ENCODE data around the gene MMP15.

MMP15 gene

GRCh38 chr16:58022601-58023371, 2.8 kb upstream of the MMP15 start:
- DNase-seq (ENCODE audit: insufficient read length) (no peak), FAIRE-seq (no peak)
- no peak for TF ChIP-seq POLR2A (IDR thresholded peaks at IDR 0.05; ENCODE audit: low read depth, low read length)
- no peak for TF ChIP-seq TAF1 (IDR thresholded peaks at IDR 0.05; ENCODE audit: borderline replicate concordance, low read depth, low read length)
- TF ChIP-seq POLR2AphosphoS5 (IDR thresholded peaks at IDR 0.05; ENCODE audit: low read depth, low read length), result no peak

- no peak for TF ChIP-seq POLR2AphosphoS5 (IDR thresholded peaks at IDR 0.05; ENCODE audit: low read depth, low read length)
- DNase-seq (ENCODE audit: insufficient read length) (no peak), FAIRE-seq (no peak)
Measured at GRCh38 chr16:58024486-58025350, 836 bp upstream of the MMP15 start.

- FAIRE-seq (no peak), DNase-seq (ENCODE audit: insufficient read length) (no peak)
- TF ChIP-seq TAF1 (IDR thresholded peaks at IDR 0.05; ENCODE audit: borderline replicate concordance, low read depth, low read length) (no peak), POLR2A (IDR thresholded peaks at IDR 0.05; ENCODE audit: low read depth, low read length) (no peak), POLR2AphosphoS5 (IDR thresholded peaks at IDR 0.05; ENCODE audit: low read depth, low read length) (no peak)
Measured at GRCh38 chr16:58026139-58026704, 668 bp downstream of the MMP15 start.

- DNase-seq (ENCODE audit: insufficient read length), result no peak
- FAIRE-seq, result no peak
Measured at GRCh38 chr16:58026705-58027160, 1.2 kb downstream of the MMP15 start.

GRCh38 chr16:58027161-58027915, 1.8 kb downstream of the MMP15 start:
- TF ChIP-seq POLR2AphosphoS5 (IDR thresholded peaks at IDR 0.05; ENCODE audit: low read depth, low read length) (no peak), TAF1 (IDR thresholded peaks at IDR 0.05; ENCODE audit: borderline replicate concordance, low read depth, low read length) (no peak), POLR2A (IDR thresholded peaks at IDR 0.05; ENCODE audit: low read depth, low read length) (no peak)
- FAIRE-seq, result no peak

More at GRCh38 chr16:58026705-58027160, 1.2 kb downstream of the MMP15 start:
- TF ChIP-seq POLR2A (IDR thresholded peaks at IDR 0.05; ENCODE audit: low read depth, low read length), result no peak
- no peak for TF ChIP-seq POLR2AphosphoS5 (IDR thresholded peaks at IDR 0.05; ENCODE audit: low read depth, low read length)
- no peak for TF ChIP-seq TAF1 (IDR thresholded peaks at IDR 0.05; ENCODE audit: borderline replicate concordance, low read depth, low read length)

GRCh38 chr16:58027916-58028455, 2.4 kb downstream of the MMP15 start:
- no peak for FAIRE-seq
- no peak for DNase-seq (ENCODE audit: insufficient read length)
- no peak for TF ChIP-seq POLR2A (IDR thresholded peaks at IDR 0.05; ENCODE audit: low read depth, low read length)
- no peak for TF ChIP-seq POLR2AphosphoS5 (IDR thresholded peaks at IDR 0.05; ENCODE audit: low read depth, low read length)
- TF ChIP-seq TAF1 (IDR thresholded peaks at IDR 0.05; ENCODE audit: borderline replicate concordance, low read depth, low read length), result no peak

More at GRCh38 chr16:58027161-58027915, 1.8 kb downstream of the MMP15 start:
- no peak for DNase-seq (ENCODE audit: insufficient read length)

GRCh38 chr16:58028541-58029070, 3.1 kb downstream of the MMP15 start:
- TF ChIP-seq POLR2A (IDR thresholded peaks at IDR 0.05; ENCODE audit: low read depth, low read length) (no peak), POLR2AphosphoS5 (IDR thresholded peaks at IDR 0.05; ENCODE audit: low read depth, low read length) (no peak), TAF1 (IDR thresholded peaks at IDR 0.05; ENCODE audit: borderline replicate concordance, low read depth, low read length) (no peak)
- no peak for DNase-seq (ENCODE audit: insufficient read length)
- FAIRE-seq, result no peak

- TF ChIP-seq POLR2A (IDR thresholded peaks at IDR 0.05; ENCODE audit: low read depth, low read length) (no peak), TAF1 (IDR thresholded peaks at IDR 0.05; ENCODE audit: borderline replicate concordance, low read depth, low read length) (no peak), POLR2AphosphoS5 (IDR thresholded peaks at IDR 0.05; ENCODE audit: low read depth, low read length) (no peak)
- FAIRE-seq, result no peak
- no peak for DNase-seq (ENCODE audit: insufficient read length)
Measured at GRCh38 chr16:58029410-58029809, 3.9 kb downstream of the MMP15 start.

GRCh38 chr16:58030136-58030840, 4.7 kb downstream of the MMP15 start:
- TF ChIP-seq POLR2AphosphoS5 (IDR thresholded peaks at IDR 0.05; ENCODE audit: low read depth, low read length), result no peak
- DNase-seq (ENCODE audit: insufficient read length) (no peak), FAIRE-seq (no peak)

All from GM12892 (cell line).